Uterus (tissue), 4 donors: ENCODE data around the gene CHRNA4. TPM values are rescaled to one million over a fixed set of nuclear protein-coding genes. Genes with fewer than 3 reads are reported as not detected.

Experiments
- DNase-seq, 2 donors: peaks; one replicate each; pipeline ENCODE4 v3.0.0-alpha.2; 2019 to 2020
- H3K27ac ChIP-seq, 2 donors: fragments of 200-600 bp; sonication (generic); 1 replicate in 1 of 2; 2 replicates in 1 of 2; pipeline ENCODE4 v1.5.1; 2016 to 2018
- H3K27me3 ChIP-seq, 2 donors: fragments of 200-600 bp; sonication (generic); one replicate each; pipeline ENCODE4 v1.5.1; 2018 to 2019; ENCODE audit warnings: control low read depth in 1 of 2
- H3K36me3 ChIP-seq, 2 donors: fragments of 200-600 bp; sonication (generic); one replicate each; pipeline ENCODE4 v1.5.1; 2019; ENCODE audit warnings: control low read depth in 1 of 2
- H3K4me1 ChIP-seq, 2 donors: fragments of 200-600 bp; sonication (generic); one replicate each; pipeline ENCODE4 v1.5.1; 2018 to 2019; ENCODE audit warnings: control low read depth in 1 of 2
- H3K4me3 ChIP-seq, 2 donors: fragments of 200-600 bp; sonication (generic); 1 replicate in 1 of 2; 2 replicates in 1 of 2; pipeline ENCODE4 v1.5.1; 2018 to 2019; ENCODE audit warnings: mild to moderate bottlenecking in 1 of 2
- H3K9me3 ChIP-seq, 2 donors: fragments of 200-600 bp; sonication (generic); one replicate each; pipeline ENCODE4 v1.5.1; 2019; ENCODE audit warnings: control low read depth in 1 of 2
- CTCF ChIP-seq, 4 experiments: fragments of 200-600 bp in 2 of 4; fragments of 450-650 bp in 2 of 4; sonication (generic) in 2 of 4; IDR thresholded peaks; one replicate each; pipeline ENCODE4 v1.5.1; 2016 to 2019; ENCODE audit warnings: antibody characterized with exemption in 4 of 4, mild to moderate bottlenecking in 2 of 4, moderate library complexity in 1 of 4
- POLR2A ChIP-seq, 2 donors: fragments of 450-650 bp; IDR thresholded peaks; one replicate each; pipeline ENCODE4 v1.6.1; 2016; ENCODE audit warnings: antibody characterized with exemption in 2 of 2, mild to moderate bottlenecking in 1 of 2, moderate library complexity in 1 of 2
- intact Hi-C: fragments of 100-400 bp; cut with DNase I; formaldehyde crosslinking; loops from one replicate; pipeline ENCODE4 v1.15.1; 2023; ENCODE audit warnings: low total_unique reads
- total RNA-seq, 4 donors: library from RNA; depleted of rRNA in 3 of 4; stranded (reverse); fragments of >200 nt in 3 of 4; gene quantifications; one replicate each; pipeline versions ENCODE4 v1.1.0 to v1.2.4, GENCODE V29; 2014 to 2023
- donor health status: DM: yes; HTN: yes; CAD: no.

Gene CHRNA4
- total RNA-seq, 4 donors from 2014 or later, result 0.21 to 1.5 TPM; not detected in 2

- H3K27me3 ChIP-seq, result no peaks in the 10 kb centered on the region
- no peak overlapping the region for H3K27ac ChIP-seq
These were observed 5.5 kb upstream of the CHRNA4 start for GRCh38 chr20:63366390-63367365.

GRCh38 chr20:63365601-63366389 is 4.6 kb upstream of the CHRNA4 start:
- Histone ChIP-seq H3K36me3 (no peaks in the 10 kb centered on the region), H3K4me1 (peaks cover 0 to 2% of the 10 kb centered on the region in 2 donors), H3K9me3 (no peaks in the 10 kb centered on the region), H3K4me3 (no peak overlapping the region), H3K27ac (no peak overlapping the region), H3K27me3 (peaks cover under 1% of the 10 kb centered on the region in 2 donors)
- TF ChIP-seq CTCF (IDR thresholded peaks at IDR 0.05) (no peak), POLR2A (IDR thresholded peaks at IDR 0.05) (no peak)
- intact Hi-C loops, result no loop called here
- DNase-seq, result no peak

More at GRCh38 chr20:63366390-63367365, 5.5 kb upstream of the CHRNA4 start:
- Histone ChIP-seq H3K36me3 (no peaks in the 10 kb centered on the region), H3K9me3 (no peaks in the 10 kb centered on the region), H3K4me3 (no peak overlapping the region), H3K4me1 (no peaks in the 10 kb centered on the region)
- no peak for DNase-seq
- TF ChIP-seq CTCF (IDR thresholded peaks at IDR 0.05) (no peak), POLR2A (IDR thresholded peaks at IDR 0.05) (no peak)
- intact Hi-C loops, result no loop called here

- no peak for DNase-seq
- Histone ChIP-seq H3K27ac (no peak overlapping the region), H3K4me1 (peaks cover 0 to 6% of the 10 kb centered on the region in 2 donors), H3K27me3 (peaks cover 8% of the 10 kb centered on the region in 2 donors), H3K36me3 (no peaks in the 10 kb centered on the region), H3K4me3 (no peak overlapping the region), H3K9me3 (no peaks in the 10 kb centered on the region)
- intact Hi-C loops, result no loop called here
- no peak for TF ChIP-seq POLR2A (IDR thresholded peaks at IDR 0.05)
- no peak for TF ChIP-seq CTCF (IDR thresholded peaks at IDR 0.05)
These were observed 3.8 kb upstream of the CHRNA4 start for GRCh38 chr20:63364801-63365585.

GRCh38 chr20:63363981-63364561 is 2.9 kb upstream of the CHRNA4 start:
- no peak overlapping the region for H3K4me3 ChIP-seq
- H3K27me3 ChIP-seq, result peaks cover 8 to 9% of the 10 kb centered on the region in 2 donors
- DNase-seq, result no peak
- no peaks in the 10 kb centered on the region for H3K36me3 ChIP-seq
- no peak for TF ChIP-seq POLR2A (IDR thresholded peaks at IDR 0.05)
- TF ChIP-seq CTCF (IDR thresholded peaks at IDR 0.05), result no peak
- H3K27ac ChIP-seq, result no peak overlapping the region
- H3K9me3 ChIP-seq, result no peaks in the 10 kb centered on the region
- peaks cover 0 to 6% of the 10 kb centered on the region in 2 donors for H3K4me1 ChIP-seq
- intact Hi-C loops, result no loop called here
